Measurements from ENCODE around the gene LIN37.
"Not testable (repeated sequence)": the region's sequence is repeated elsewhere in the genome, so short reads cannot be mapped to it uniquely, and the experiment has no call there.

LIN37 gene

DNA sequence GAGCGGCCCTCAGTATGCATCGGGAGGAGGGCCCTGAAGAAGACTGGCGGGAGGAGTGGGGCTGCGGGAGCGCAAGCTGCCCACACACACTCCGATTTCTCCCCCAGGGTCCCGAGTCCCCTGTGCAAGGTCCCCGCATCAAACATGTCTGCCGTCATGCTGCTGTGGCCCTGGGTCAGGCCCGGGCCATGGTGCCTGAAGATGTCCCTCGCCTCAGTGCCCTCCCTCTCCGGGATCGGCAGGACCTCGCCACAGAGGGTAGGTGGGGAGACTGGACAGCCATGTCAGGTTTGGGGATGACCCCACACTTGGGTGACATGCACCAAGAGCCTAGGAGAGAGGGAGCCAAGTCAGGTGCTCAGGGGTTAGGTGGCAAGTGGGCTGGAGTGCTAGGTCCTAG is 25.9 kb upstream of the LIN37 start:
- H3K36me3 ChIP-seq (ENCODE audit: insufficient read depth): no peaks in the 10 kb centered on the region; the same call in 1 of the 2 replicates
- TF ChIP-seq, protein P1, sequence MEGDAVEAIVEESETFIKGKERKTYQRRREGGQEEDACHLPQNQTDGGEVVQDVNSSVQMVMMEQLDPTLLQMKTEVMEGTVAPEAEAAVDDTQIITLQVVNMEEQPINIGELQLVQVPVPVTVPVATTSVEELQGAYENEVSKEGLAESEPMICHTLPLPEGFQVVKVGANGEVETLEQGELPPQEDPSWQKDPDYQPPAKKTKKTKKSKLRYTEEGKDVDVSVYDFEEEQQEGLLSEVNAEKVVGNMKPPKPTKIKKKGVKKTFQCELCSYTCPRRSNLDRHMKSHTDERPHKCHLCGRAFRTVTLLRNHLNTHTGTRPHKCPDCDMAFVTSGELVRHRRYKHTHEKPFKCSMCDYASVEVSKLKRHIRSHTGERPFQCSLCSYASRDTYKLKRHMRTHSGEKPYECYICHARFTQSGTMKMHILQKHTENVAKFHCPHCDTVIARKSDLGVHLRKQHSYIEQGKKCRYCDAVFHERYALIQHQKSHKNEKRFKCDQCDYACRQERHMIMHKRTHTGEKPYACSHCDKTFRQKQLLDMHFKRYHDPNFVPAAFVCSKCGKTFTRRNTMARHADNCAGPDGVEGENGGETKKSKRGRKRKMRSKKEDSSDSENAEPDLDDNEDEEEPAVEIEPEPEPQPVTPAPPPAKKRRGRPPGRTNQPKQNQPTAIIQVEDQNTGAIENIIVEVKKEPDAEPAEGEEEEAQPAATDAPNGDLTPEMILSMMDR (conservative IDR thresholded peaks at IDR 0.05; ENCODE audit: low read depth, low read length): no peak
- H4K20me1 ChIP-seq (ENCODE audit: insufficient read depth): no peaks in the 10 kb centered on the region
- no peak overlapping the region for H3K4me2 ChIP-seq
- H3K27ac ChIP-seq: no peak overlapping the region
- no peak overlapping the region for H3K9ac ChIP-seq
- H2AFZ ChIP-seq (ENCODE audit: low read depth): no peak overlapping the region
- no peak overlapping the region for H3K4me3 ChIP-seq (IDR thresholded peaks at IDR 0.05; ENCODE audit: insufficient read depth, low read depth, low read length)
- H3K79me2 ChIP-seq (ENCODE audit: insufficient read depth, low read depth): peaks cover 24% of the 10 kb centered on the region
- H3K4me1 ChIP-seq (ENCODE audit: low read depth, poor library complexity, severe bottlenecking): peaks cover 10% of the 10 kb centered on the region
- H3K27me3 ChIP-seq (ENCODE audit: insufficient read depth, low read depth): no peaks in the 10 kb centered on the region

DNA sequence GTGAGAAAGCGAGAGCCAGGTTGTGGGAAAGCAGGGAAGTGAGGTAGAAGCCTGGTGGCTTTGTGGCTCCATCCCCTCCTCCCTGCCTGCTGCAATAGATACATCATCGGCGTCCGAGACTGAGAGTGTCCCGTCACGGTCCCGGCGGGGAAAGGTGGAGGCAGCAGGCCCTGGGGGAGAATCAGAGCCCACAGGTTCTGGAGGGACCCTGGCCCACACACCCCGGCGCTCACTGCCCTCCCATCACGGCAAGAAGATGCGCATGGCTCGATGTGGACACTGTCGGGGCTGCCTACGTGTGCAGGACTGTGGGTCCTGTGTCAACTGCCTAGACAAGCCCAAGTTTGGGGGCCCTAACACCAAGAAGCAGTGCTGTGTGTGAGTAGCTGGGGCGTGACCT is 25.5 kb upstream of the LIN37 start:
- no peak overlapping the region for H2AFZ ChIP-seq (ENCODE audit: low read depth)
- H3K27me3 ChIP-seq (ENCODE audit: insufficient read depth, low read depth): no peaks in the 10 kb centered on the region
- H4K20me1 ChIP-seq (ENCODE audit: insufficient read depth): no peaks in the 10 kb centered on the region
- H3K27ac ChIP-seq: no peak overlapping the region
- no peak overlapping the region for H3K4me2 ChIP-seq
- no peak overlapping the region for H3K9ac ChIP-seq
- H3K36me3 ChIP-seq (ENCODE audit: insufficient read depth): no peaks in the 10 kb centered on the region; the same call in 1 of the 2 replicates
- H3K79me2 ChIP-seq (ENCODE audit: insufficient read depth, low read depth): peaks cover 24% of the 10 kb centered on the region
- peaks cover 10% of the 10 kb centered on the region for H3K4me1 ChIP-seq (ENCODE audit: low read depth, poor library complexity, severe bottlenecking)
- H3K4me3 ChIP-seq (IDR thresholded peaks at IDR 0.05; ENCODE audit: insufficient read depth, low read depth, low read length): no peak overlapping the region
- TF ChIP-seq, protein P1 (conservative IDR thresholded peaks at IDR 0.05; ENCODE audit: low read depth, low read length): no peak

DNA sequence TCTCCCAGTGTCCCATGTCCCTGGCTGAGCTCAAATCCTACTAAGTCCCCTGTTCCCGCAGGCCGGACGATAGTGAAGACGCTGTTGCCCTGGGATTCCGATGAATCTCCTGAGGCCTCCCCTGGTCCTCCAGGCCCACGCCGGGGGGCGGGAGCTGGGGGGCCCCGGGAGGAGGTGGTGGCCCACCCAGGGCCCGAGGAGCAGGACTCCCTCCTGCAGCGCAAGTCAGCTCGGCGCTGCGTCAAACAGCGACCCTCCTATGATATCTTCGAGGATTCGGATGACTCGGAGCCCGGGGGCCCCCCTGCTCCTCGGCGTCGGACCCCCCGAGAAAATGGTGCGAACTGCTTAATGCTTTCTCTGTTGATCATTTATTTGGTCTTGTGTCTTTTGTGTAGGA is 24.7 kb upstream of the LIN37 start:
- TF ChIP-seq, protein P1 (conservative IDR thresholded peaks at IDR 0.05; ENCODE audit: low read depth, low read length): no peak
- Histone ChIP-seq H3K27ac (no peak overlapping the region), H4K20me1 (ENCODE audit: insufficient read depth) (no peaks in the 10 kb centered on the region), H3K4me2 (no peak overlapping the region), H3K36me3 (ENCODE audit: insufficient read depth) (no peaks in the 10 kb centered on the region; the same call in 1 of the 2 replicates), H2AFZ (ENCODE audit: low read depth) (no peak overlapping the region), H3K4me1 (ENCODE audit: low read depth, poor library complexity, severe bottlenecking) (peaks cover 10% of the 10 kb centered on the region), H3K9ac (no peak overlapping the region), H3K4me3 (IDR thresholded peaks at IDR 0.05; ENCODE audit: insufficient read depth, low read depth, low read length) (no peak overlapping the region), H3K79me2 (ENCODE audit: insufficient read depth, low read depth) (peaks cover 18% of the 10 kb centered on the region), H3K27me3 (ENCODE audit: insufficient read depth, low read depth) (no peaks in the 10 kb centered on the region)

DNA sequence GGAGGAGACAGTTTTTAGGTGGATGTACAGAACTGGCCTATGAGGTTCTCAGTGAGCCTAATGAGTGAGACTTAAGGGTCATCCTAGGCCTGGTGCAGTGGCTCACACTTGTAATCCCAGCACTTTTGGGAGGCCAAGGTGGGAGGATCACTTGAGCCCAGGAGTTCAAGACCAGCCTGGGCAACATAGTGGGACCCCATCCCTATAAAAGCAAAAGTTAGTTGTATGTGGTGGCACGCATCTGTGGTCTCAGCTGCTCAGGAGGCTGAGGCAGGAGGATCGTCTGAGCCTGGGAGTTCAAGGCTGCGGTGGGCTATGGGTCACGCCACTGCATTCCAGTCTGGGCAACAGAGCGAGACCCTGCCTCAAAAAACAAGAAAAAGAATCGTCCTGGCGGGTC is 24.2 kb upstream of the LIN37 start:
- not testable (repeated sequence) for H3K27me3 ChIP-seq (ENCODE audit: insufficient read depth, low read depth); H3K27ac ChIP-seq; H3K9ac ChIP-seq; H3K4me1 ChIP-seq (ENCODE audit: low read depth, poor library complexity, severe bottlenecking); H3K4me2 ChIP-seq; H2AFZ ChIP-seq (ENCODE audit: low read depth); H3K4me3 ChIP-seq (IDR thresholded peaks at IDR 0.05; ENCODE audit: insufficient read depth, low read depth, low read length); H4K20me1 ChIP-seq (ENCODE audit: insufficient read depth); H3K36me3 ChIP-seq (ENCODE audit: insufficient read depth)
- peaks cover 14% of the 10 kb centered on the region for H3K79me2 ChIP-seq (ENCODE audit: insufficient read depth, low read depth)

DNA sequence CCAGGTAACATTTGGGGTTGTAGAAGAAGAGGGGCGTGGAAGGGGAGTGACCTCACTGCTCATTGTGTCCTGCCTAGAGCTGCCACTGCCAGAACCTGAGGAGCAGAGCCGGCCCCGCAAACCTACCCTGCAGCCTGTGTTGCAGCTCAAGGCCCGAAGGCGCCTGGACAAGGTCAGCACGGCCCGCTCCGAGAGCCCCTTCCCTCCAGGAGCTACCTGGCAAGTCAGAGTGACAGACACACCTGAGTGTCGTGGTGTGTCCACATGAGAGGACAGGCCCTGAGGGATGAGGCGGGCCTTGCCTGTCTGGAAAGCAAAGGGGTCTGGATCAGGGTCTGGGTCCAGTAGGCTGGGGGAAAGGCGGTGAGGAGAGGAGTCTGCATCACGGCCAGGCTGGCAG is 23.8 kb upstream of the LIN37 start:
- Histone ChIP-seq H3K27me3 (ENCODE audit: insufficient read depth, low read depth) (no peaks in the 10 kb centered on the region), H3K36me3 (ENCODE audit: insufficient read depth) (no peaks in the 10 kb centered on the region; the same call in 1 of the 2 replicates), H4K20me1 (ENCODE audit: insufficient read depth) (no peaks in the 10 kb centered on the region), H3K27ac (no peak overlapping the region), H2AFZ (ENCODE audit: low read depth) (no peak overlapping the region), H3K9ac (no peak overlapping the region), H3K4me1 (ENCODE audit: low read depth, poor library complexity, severe bottlenecking) (peaks cover 3% of the 10 kb centered on the region), H3K79me2 (ENCODE audit: insufficient read depth, low read depth) (peaks cover 9% of the 10 kb centered on the region), H3K4me2 (no peak overlapping the region), H3K4me3 (IDR thresholded peaks at IDR 0.05; ENCODE audit: insufficient read depth, low read depth, low read length) (no peak overlapping the region)
- TF ChIP-seq, protein P1 (conservative IDR thresholded peaks at IDR 0.05; ENCODE audit: low read depth, low read length): no peak

All from KMS-11 (cell line).